H1 (cell line): Measurements from ENCODE around the gene ARHGEF26. TPM values are rescaled to one million over a fixed set of nuclear protein-coding genes. Genes with fewer than 3 reads are reported as not detected.

Source experiments
- PHF8 ChIP-seq: fragments of 200-600 bp; sonication (generic); conservative IDR thresholded peaks from 2 replicates; pipeline ENCODE4 v1.7.1; 2012; ENCODE audit warnings: low read depth, mild to moderate bottlenecking, inconsistent platforms, low read length, moderate library complexity
- RBBP5 ChIP-seq: IDR thresholded peaks from 2 replicates; pipeline ENCODE4 v1.7.1; 2012; ENCODE audit warnings: low read depth, mild to moderate bottlenecking, inconsistent platforms, low read length, moderate library complexity, borderline replicate concordance
- polyA plus RNA-seq, 7 experiments: library from polyadenylated mRNA; depleted of rRNA in 3 of 7; stranded (reverse) in 5 of 7; unstranded in 2 of 7; fragments of >200 nt in 5 of 7; fragments of 200-250 nt in 2 of 7; gene quantifications; 1 replicate in 5 of 7; 2 replicates in 1 of 7; 4 replicates in 1 of 7; pipeline versions ENCODE4 v1.2.1 to v1.2.3, GENCODE V29; 2011 to 2013; ENCODE audit warnings: missing spikeins in 2 of 7, mixed read lengths in 2 of 7
- total RNA-seq: library from RNA; stranded (reverse); fragmentation: NEBNext Ultra II Directional; extraction: Animal tissue kit (Norgen Biotek cat#: 25700); gene quantifications from 2 replicates; pipeline ENCODE4 v1.2.1, GENCODE V29; 2021
- TF ChIP-seq, protein P1 (sequence below): fragments of 300-600 bp; sonication (generic); IDR thresholded peaks from 2 replicates; pipeline ENCODE4 v1.7.1; 2012; ENCODE audit warnings: low read length, moderate library complexity, mild to moderate bottlenecking, inconsistent platforms; ENCODE audit not compliant: insufficient replicate concordance
- TF ChIP-seq, protein P2 (sequence below), 3 experiments: IDR thresholded peaks; 1 replicate in 2 of 3; 2 replicates in 1 of 3; pipeline versions ENCODE4 v1.5.1 to v1.6.1; 2011; ENCODE audit warnings: low read length in 3 of 3, mild to moderate bottlenecking in 3 of 3, inconsistent platforms in 2 of 3, low read depth in 1 of 3, moderate library complexity in 1 of 3; ENCODE audit not compliant: insufficient read depth in 1 of 3; ENCODE audit errors: control extremely low read depth in 1 of 3

The ARHGEF26 gene
- total and polyA plus RNA-seq, 2 of the 8 experiments (the other 6 are each of a cell fraction or from before 2014, with no cell fraction given): 3.1 to 15.6 TPM

DNA sequence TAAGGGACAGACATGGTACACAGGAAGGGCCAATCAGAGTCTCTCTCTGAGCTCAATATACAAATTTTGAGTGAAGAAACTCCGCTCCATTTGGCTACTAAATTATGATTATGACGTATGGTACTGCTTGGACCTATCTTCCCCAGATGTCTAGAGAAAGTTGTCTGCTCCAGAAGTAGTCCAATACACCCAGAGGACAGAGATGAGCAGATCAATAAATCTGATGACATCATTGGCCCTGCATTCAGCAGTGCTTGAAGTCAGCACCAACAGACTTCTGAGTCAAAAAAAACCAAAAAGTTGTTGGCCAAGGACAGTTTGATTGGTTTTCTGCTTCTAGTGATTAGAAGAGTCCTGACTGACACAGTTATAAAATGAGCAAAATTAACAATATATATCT is 19.9 kb upstream of the ARHGEF26 start (continued):
- TF ChIP-seq, protein P1, sequence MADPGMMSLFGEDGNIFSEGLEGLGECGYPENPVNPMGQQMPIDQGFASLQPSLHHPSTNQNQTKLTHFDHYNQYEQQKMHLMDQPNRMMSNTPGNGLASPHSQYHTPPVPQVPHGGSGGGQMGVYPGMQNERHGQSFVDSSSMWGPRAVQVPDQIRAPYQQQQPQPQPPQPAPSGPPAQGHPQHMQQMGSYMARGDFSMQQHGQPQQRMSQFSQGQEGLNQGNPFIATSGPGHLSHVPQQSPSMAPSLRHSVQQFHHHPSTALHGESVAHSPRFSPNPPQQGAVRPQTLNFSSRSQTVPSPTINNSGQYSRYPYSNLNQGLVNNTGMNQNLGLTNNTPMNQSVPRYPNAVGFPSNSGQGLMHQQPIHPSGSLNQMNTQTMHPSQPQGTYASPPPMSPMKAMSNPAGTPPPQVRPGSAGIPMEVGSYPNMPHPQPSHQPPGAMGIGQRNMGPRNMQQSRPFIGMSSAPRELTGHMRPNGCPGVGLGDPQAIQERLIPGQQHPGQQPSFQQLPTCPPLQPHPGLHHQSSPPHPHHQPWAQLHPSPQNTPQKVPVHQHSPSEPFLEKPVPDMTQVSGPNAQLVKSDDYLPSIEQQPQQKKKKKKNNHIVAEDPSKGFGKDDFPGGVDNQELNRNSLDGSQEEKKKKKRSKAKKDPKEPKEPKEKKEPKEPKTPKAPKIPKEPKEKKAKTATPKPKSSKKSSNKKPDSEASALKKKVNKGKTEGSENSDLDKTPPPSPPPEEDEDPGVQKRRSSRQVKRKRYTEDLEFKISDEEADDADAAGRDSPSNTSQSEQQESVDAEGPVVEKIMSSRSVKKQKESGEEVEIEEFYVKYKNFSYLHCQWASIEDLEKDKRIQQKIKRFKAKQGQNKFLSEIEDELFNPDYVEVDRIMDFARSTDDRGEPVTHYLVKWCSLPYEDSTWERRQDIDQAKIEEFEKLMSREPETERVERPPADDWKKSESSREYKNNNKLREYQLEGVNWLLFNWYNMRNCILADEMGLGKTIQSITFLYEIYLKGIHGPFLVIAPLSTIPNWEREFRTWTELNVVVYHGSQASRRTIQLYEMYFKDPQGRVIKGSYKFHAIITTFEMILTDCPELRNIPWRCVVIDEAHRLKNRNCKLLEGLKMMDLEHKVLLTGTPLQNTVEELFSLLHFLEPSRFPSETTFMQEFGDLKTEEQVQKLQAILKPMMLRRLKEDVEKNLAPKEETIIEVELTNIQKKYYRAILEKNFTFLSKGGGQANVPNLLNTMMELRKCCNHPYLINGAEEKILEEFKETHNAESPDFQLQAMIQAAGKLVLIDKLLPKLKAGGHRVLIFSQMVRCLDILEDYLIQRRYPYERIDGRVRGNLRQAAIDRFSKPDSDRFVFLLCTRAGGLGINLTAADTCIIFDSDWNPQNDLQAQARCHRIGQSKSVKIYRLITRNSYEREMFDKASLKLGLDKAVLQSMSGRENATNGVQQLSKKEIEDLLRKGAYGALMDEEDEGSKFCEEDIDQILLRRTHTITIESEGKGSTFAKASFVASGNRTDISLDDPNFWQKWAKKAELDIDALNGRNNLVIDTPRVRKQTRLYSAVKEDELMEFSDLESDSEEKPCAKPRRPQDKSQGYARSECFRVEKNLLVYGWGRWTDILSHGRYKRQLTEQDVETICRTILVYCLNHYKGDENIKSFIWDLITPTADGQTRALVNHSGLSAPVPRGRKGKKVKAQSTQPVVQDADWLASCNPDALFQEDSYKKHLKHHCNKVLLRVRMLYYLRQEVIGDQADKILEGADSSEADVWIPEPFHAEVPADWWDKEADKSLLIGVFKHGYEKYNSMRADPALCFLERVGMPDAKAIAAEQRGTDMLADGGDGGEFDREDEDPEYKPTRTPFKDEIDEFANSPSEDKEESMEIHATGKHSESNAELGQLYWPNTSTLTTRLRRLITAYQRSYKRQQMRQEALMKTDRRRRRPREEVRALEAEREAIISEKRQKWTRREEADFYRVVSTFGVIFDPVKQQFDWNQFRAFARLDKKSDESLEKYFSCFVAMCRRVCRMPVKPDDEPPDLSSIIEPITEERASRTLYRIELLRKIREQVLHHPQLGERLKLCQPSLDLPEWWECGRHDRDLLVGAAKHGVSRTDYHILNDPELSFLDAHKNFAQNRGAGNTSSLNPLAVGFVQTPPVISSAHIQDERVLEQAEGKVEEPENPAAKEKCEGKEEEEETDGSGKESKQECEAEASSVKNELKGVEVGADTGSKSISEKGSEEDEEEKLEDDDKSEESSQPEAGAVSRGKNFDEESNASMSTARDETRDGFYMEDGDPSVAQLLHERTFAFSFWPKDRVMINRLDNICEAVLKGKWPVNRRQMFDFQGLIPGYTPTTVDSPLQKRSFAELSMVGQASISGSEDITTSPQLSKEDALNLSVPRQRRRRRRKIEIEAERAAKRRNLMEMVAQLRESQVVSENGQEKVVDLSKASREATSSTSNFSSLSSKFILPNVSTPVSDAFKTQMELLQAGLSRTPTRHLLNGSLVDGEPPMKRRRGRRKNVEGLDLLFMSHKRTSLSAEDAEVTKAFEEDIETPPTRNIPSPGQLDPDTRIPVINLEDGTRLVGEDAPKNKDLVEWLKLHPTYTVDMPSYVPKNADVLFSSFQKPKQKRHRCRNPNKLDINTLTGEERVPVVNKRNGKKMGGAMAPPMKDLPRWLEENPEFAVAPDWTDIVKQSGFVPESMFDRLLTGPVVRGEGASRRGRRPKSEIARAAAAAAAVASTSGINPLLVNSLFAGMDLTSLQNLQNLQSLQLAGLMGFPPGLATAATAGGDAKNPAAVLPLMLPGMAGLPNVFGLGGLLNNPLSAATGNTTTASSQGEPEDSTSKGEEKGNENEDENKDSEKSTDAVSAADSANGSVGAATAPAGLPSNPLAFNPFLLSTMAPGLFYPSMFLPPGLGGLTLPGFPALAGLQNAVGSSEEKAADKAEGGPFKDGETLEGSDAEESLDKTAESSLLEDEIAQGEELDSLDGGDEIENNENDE: no peak
- TF ChIP-seq, protein P2, sequence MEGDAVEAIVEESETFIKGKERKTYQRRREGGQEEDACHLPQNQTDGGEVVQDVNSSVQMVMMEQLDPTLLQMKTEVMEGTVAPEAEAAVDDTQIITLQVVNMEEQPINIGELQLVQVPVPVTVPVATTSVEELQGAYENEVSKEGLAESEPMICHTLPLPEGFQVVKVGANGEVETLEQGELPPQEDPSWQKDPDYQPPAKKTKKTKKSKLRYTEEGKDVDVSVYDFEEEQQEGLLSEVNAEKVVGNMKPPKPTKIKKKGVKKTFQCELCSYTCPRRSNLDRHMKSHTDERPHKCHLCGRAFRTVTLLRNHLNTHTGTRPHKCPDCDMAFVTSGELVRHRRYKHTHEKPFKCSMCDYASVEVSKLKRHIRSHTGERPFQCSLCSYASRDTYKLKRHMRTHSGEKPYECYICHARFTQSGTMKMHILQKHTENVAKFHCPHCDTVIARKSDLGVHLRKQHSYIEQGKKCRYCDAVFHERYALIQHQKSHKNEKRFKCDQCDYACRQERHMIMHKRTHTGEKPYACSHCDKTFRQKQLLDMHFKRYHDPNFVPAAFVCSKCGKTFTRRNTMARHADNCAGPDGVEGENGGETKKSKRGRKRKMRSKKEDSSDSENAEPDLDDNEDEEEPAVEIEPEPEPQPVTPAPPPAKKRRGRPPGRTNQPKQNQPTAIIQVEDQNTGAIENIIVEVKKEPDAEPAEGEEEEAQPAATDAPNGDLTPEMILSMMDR (IDR thresholded peaks at IDR 0.05; ENCODE audit: control extremely low read depth in 1 of 3, insufficient read depth in 1 of 3, low read depth in 1 of 3, low read length in 3 of 3): no peak
- TF ChIP-seq PHF8 (no peak), RBBP5 (no peak)
- TF ChIP-seq, all 59 proteins: peak for 0
